HUES64 (cell line): ENCODE measurements around the gene TMEM45B.
"Not testable (repeated sequence)": the region's sequence is repeated elsewhere in the genome, so short reads cannot be mapped to it uniquely, and the experiment has no call there.

ENCODE experiments used
- H3K27ac ChIP-seq: 2 replicates; pipeline ENCODE4 v1.7.0; 2013; ENCODE audit warnings: low read depth, low read length, inconsistent platforms
- H3K27me3 ChIP-seq: 2 replicates; pipeline ENCODE4 v1.6.1; 2013; ENCODE audit warnings: mild to moderate bottlenecking, low read length; ENCODE audit not compliant: insufficient read depth
- H3K36me3 ChIP-seq: 2 replicates; pipeline ENCODE4 v1.6.1; 2013; ENCODE audit warnings: mild to moderate bottlenecking, low read length; ENCODE audit not compliant: insufficient read depth
- H3K4me1 ChIP-seq: 2 replicates; pipeline ENCODE4 v1.6.1; 2013; ENCODE audit warnings: mild to moderate bottlenecking, low read length, moderate library complexity; ENCODE audit not compliant: insufficient read depth
- H3K4me3 ChIP-seq: 2 replicates; pipeline ENCODE4 v1.5.1; 2013; ENCODE audit warnings: mild to moderate bottlenecking, low read length, moderate library complexity
- H3K9ac ChIP-seq: 2 replicates; pipeline ENCODE4 v1.6.1; 2013; ENCODE audit warnings: mild to moderate bottlenecking, low read depth, low read length
- H3K9me3 ChIP-seq: 2 replicates; pipeline ENCODE4 v1.6.1; 2013; ENCODE audit warnings: low read depth, low read length; ENCODE audit not compliant: insufficient read depth
- WGBS: fragments of 150-250, 120-280 bp; methylation state at CpG from one replicate; pipeline ENCODE4 v1.1.7; 2013; ENCODE audit warnings: missing lambda C conversion rate; 5-methylcytosine and 5-hydroxymethylcytosine counted together

The TMEM45B gene

DNA sequence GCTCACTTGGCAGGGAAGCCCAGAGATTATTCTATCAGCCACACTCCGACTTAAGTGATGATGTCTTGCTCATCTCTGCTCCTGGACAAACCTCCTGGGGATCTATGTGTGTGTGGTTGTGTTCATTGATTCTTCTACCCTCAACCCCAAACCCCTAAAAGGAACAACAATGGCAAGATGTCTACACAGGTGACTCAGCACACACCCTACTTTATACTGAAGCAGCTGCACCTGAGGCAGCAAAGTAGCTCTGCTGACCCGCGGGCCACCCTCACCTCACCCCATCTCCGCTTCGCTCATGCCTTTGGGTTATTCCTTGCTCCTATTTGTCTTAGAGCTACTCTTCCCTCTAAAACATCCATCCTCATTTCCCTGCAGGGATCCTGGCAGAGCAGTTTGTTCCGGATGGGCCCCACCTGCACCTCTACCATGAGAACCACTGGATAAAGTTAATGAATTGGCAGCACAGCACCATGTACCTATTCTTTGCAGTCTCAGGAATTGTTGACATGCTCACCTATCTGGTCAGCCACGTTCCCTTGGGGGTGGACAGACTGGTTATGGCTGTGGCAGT lies 38.7 kb downstream of the TMEM45B start:
- Histone ChIP-seq H3K27ac (no peak overlapping the region), H3K9me3 (no peaks in the 10 kb centered on the region), H3K4me1 (no peaks in the 10 kb centered on the region), H3K9ac (no peak overlapping the region), H3K36me3 (peaks cover 8% of the 10 kb centered on the region; the same call in 1 of the 2 replicates), H3K27me3 (no peaks in the 10 kb centered on the region), H3K4me3 (no peak overlapping the region)
- 94% methylated on average over 7 of the region's 7 CpGs for WGBS

DNA sequence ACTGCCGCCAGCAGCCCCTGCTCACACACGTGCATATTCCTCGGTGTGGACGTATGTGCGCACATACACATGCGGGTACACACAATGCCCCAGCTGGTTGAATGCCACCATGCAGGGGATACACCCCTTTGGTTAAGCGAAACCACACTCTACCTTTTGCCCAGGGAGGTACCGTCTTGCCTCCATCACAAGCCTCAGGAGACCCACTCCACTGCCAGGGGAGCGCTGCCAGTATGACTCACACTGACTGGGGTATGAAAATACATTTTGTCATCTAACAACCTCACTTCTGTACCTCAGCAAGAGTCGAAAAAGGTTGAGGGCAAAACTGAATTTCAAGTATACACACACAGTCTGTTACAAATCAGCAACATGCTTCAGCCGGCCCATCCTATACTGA lies 39.4 kb downstream of the TMEM45B start:
- Histone ChIP-seq H3K4me3 (no peak overlapping the region), H3K9me3 (no peaks in the 10 kb centered on the region), H3K36me3 (peaks cover 14% of the 10 kb centered on the region), H3K27me3 (no peaks in the 10 kb centered on the region), H3K4me1 (no peaks in the 10 kb centered on the region), H3K9ac (no peak overlapping the region), H3K27ac (no peak overlapping the region)
- 90% methylated on average over 11 of the region's 11 CpGs for WGBS

GRCh38 chr11:129856036-129856435 lies 40.4 kb downstream of the TMEM45B start:
- H3K27me3 ChIP-seq = no peaks in the 10 kb centered on the region
- peaks cover 24% of the 10 kb centered on the region for H3K36me3 ChIP-seq
- no peak overlapping the region for H3K4me3 ChIP-seq
- no peak overlapping the region for H3K9ac ChIP-seq
- H3K27ac ChIP-seq = no peak overlapping the region
- H3K9me3 ChIP-seq = no peaks in the 10 kb centered on the region
- H3K4me1 ChIP-seq = no peaks in the 10 kb centered on the region
- 88% methylated on average over 8 of the region's 8 CpGs for WGBS

GRCh38 chr11:129861702-129862522 lies 46.3 kb downstream of the TMEM45B start:
- Histone ChIP-seq H3K9me3 (no peaks in the 10 kb centered on the region), H3K4me1 (peaks cover 7% of the 10 kb centered on the region; the same call in 1 of the 2 replicates), H3K36me3 (peaks cover 66% of the 10 kb centered on the region), H3K4me3 (no peak overlapping the region), H3K9ac (peak overlapping the region; percentile 38), H3K27ac (peak overlapping the region; percentile 57), H3K27me3 (no peaks in the 10 kb centered on the region)
- WGBS = 77% methylated on average over 16 of the region's 16 CpGs

DNA sequence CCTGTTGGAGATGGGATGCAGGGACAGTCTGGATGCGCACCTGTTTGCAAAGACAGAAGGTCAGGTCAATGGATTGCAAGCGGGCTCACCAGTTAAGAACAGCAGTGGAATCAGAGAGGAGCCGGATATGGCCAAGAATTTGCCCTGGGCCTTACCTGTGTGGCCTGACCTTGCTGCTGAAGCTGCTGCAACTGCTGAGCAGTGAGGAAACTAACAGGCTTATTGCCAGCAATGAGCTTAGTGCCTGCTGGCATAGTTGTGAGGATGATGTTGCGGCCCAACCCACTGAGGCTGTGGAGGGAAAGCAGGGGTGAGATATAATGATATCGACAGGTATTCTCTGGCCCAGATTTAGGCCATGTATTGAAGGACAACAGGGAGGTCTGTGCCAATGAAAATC lies 49.2 kb downstream of the TMEM45B start:
- no peak overlapping the region for H3K27ac ChIP-seq
- peaks cover 7% of the 10 kb centered on the region; the same call in 1 of the 2 replicates for H3K4me1 ChIP-seq
- H3K27me3 ChIP-seq = no peaks in the 10 kb centered on the region
- 93% methylated on average over 5 of the region's 5 CpGs for WGBS
- H3K4me3 ChIP-seq = no peak overlapping the region
- H3K9me3 ChIP-seq = no peaks in the 10 kb centered on the region
- H3K9ac ChIP-seq = no peak overlapping the region
- H3K36me3 ChIP-seq = peaks cover 83% of the 10 kb centered on the region

- no peak overlapping the region for H3K4me3 ChIP-seq
- WGBS = 92% methylated on average over 4 of the region's 4 CpGs
- H3K9me3 ChIP-seq = no peaks in the 10 kb centered on the region
- H3K27me3 ChIP-seq = no peaks in the 10 kb centered on the region
- no peak overlapping the region for H3K9ac ChIP-seq
- peaks cover 7% of the 10 kb centered on the region; the same call in 1 of the 2 replicates for H3K4me1 ChIP-seq
- H3K36me3 ChIP-seq = peaks cover 83% of the 10 kb centered on the region
- no peak overlapping the region for H3K27ac ChIP-seq
Observed at GRCh38 chr11:129865701-129866100, 50.1 kb downstream of the TMEM45B start.

GRCh38 chr11:129866311-129866710 lies 50.7 kb downstream of the TMEM45B start:
- H3K27me3 ChIP-seq = no peaks in the 10 kb centered on the region
- no peak overlapping the region for H3K27ac ChIP-seq
- H3K4me3 ChIP-seq = no peak overlapping the region
- H3K9ac ChIP-seq = no peak overlapping the region
- peaks cover 7% of the 10 kb centered on the region; the same call in 1 of the 2 replicates for H3K4me1 ChIP-seq
- 90% methylated on average over 3 of the region's 3 CpGs for WGBS
- H3K9me3 ChIP-seq = no peaks in the 10 kb centered on the region
- H3K36me3 ChIP-seq = peaks cover 84% of the 10 kb centered on the region

GRCh38 chr11:129868626-129869025 lies 53.0 kb downstream of the TMEM45B start:
- H3K27ac ChIP-seq, H3K9ac ChIP-seq: not testable (repeated sequence)
- WGBS = 89% methylated on average over 16 of the region's 16 CpGs

GRCh38 chr11:129871914-129872313 lies 56.3 kb downstream of the TMEM45B start:
- 98% methylated on average over 7 of the region's 7 CpGs for WGBS
- Histone ChIP-seq H3K9me3 (no peaks in the 10 kb centered on the region), H3K27me3 (no peaks in the 10 kb centered on the region), H3K4me1 (no peaks in the 10 kb centered on the region), H3K9ac (no peak overlapping the region), H3K4me3 (no peak overlapping the region), H3K36me3 (peaks cover 99% of the 10 kb centered on the region), H3K27ac (no peak overlapping the region)

More at GRCh38 chr11:129868626-129869025, 53.0 kb downstream of the TMEM45B start:
- not testable (repeated sequence) for H3K27me3 ChIP-seq, H3K4me3 ChIP-seq, H3K4me1 ChIP-seq, H3K9me3 ChIP-seq
- H3K36me3 ChIP-seq = peaks cover 99% of the 10 kb centered on the region

DNA sequence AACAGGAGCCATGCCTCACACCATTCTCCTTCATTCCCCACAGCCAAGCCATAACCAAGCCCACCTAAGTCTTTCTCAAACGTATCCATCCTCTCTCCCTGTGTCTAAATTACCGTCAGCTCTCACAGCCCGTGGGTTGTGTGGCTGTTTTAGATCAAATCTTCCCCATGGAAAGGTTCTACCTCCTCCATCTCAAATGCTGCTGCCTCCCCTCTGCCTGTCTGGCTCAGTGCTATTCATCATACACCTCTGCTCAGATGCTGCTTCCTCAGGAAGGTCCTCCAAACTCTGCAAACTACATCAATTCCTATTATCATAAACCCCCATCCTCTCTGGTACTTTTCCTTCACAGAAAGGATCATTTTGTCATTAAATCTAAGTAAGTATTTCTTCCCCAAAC lies 64.7 kb downstream of the TMEM45B start:
- no peaks in the 10 kb centered on the region for H3K4me1 ChIP-seq
- H3K9me3 ChIP-seq = no peaks in the 10 kb centered on the region
- no peak overlapping the region for H3K9ac ChIP-seq
- peaks cover 100% of the 10 kb centered on the region for H3K36me3 ChIP-seq
- H3K27me3 ChIP-seq = no peaks in the 10 kb centered on the region
- 94% methylated on average over 3 of the region's 3 CpGs for WGBS
- no peak overlapping the region for H3K27ac ChIP-seq
- no peak overlapping the region for H3K4me3 ChIP-seq

DNA sequence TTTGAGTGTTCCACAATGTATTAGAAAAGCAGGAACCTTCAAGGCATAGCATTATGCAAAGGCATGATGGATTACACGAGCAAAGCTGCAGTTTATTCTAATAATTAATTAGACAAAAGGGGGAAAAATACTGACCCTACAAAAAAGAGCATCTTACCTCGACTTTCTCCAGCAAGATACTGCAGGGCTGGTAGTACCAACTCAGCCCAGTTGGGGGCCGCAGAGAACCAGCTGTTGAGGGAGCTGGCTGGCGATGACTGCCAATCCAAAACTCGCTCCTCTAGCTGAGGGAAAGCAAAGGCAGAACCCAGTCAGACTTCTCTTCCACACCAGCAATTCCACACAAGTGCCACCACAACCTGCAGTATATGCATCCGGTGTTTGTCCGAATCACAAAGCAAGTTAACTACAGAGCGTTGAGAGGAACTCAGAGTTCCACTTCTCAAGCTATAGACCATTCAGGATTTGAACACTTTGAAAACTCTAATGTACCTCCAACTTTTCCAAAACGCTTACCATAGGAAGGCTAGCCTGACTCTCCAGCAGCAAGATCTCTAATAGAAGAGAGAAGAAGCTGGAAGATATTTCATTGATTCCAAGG lies 66.0 kb downstream of the TMEM45B start:
- Histone ChIP-seq H3K27ac (no peak overlapping the region), H3K36me3 (peaks cover 100% of the 10 kb centered on the region), H3K4me1 (no peaks in the 10 kb centered on the region), H3K27me3 (no peaks in the 10 kb centered on the region), H3K9me3 (no peaks in the 10 kb centered on the region), H3K9ac (no peak overlapping the region), H3K4me3 (no peak overlapping the region)
- WGBS = 90% methylated on average over 9 of the region's 9 CpGs
